SK-N-MC (cell line): ENCODE measurements around the gene ITGA3.

ENCODE experiments used
- EZH2 ChIP-seq: fragments of 200-600 bp; sonication (generic); IDR thresholded peaks from one replicate; pipeline ENCODE4 v1.6.1; 2017; ENCODE audit warnings: antibody characterized with exemption
- FOXP2 ChIP-seq: optimal IDR thresholded peaks from 2 replicates; pipeline ENCODE3; 2011; ENCODE audit warnings: mild to moderate bottlenecking, moderate library complexity; ENCODE audit not compliant: insufficient read depth; ENCODE audit errors: extremely low read length, control extremely low read depth
- POLR2AphosphoS5 ChIP-seq: IDR thresholded peaks from 2 replicates; pipeline ENCODE4 v1.6.1; 2012; ENCODE audit warnings: mild to moderate bottlenecking, low read depth, low read length, borderline replicate concordance

DNA sequence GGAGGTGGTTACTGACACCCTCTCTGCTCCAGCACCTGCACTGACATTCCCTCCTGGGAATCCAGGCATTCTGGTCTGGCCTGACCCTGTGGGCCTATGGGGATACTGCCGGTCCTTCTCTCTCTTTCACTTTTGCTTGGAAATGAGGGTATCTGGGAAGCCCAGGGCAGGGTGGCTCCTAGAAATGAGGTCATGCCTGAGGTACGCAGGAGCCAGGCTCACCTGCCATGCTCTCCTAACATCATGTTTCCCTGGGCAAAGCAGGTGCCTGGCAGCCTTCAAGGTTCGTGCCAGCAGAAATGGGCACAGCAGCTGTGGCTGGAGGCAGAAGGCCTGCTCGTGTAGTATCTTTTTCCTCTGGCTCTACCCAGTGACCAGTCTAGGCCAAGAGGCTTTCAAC is 3.3 kb downstream of the ITGA3 start:
- TF ChIP-seq POLR2AphosphoS5 (no peak), EZH2 (no peak), FOXP2 (no peak)
